Mesendoderm (in vitro differentiated cells): ENCODE results near the gene NBPF6.
A peak's percentile ranks its signal among the peaks of the same experiment; 100 is the strongest.

Source experiments
- DNase-seq: peaks from one replicate; pipeline ENCODE4 v3.0.0; 2013
- H2AK5ac ChIP-seq: 2 replicates; pipeline ENCODE4 v1.6.1; 2013; ENCODE audit warnings: low read length, inconsistent platforms
- H2BK120ac ChIP-seq: 2 replicates; pipeline ENCODE4 v1.6.1; 2013; ENCODE audit warnings: low read depth, mild to moderate bottlenecking, low read length, moderate library complexity, mixed read lengths
- H2BK15ac ChIP-seq: replicated peaks from 2 replicates; pipeline ENCODE4 v1.6.1; 2013; ENCODE audit warnings: low read depth, mild to moderate bottlenecking, moderate library complexity
- H2BK5ac ChIP-seq: 2 replicates; pipeline ENCODE4 v1.6.1; 2013; ENCODE audit warnings: low read length, inconsistent platforms
- H3K18ac ChIP-seq: 2 replicates; pipeline ENCODE4 v1.6.1; 2013; ENCODE audit warnings: mild to moderate bottlenecking, low read length, mixed read lengths
- H3K23ac ChIP-seq: one replicate; pipeline ENCODE4 v1.6.1; 2013; ENCODE audit warnings: low read length
- H3K27ac ChIP-seq: 2 replicates; pipeline ENCODE4 v1.5.1; 2013; ENCODE audit warnings: low read depth, mild to moderate bottlenecking, inconsistent platforms, low read length, moderate library complexity
- H3K27me3 ChIP-seq: 2 replicates; pipeline ENCODE4 v1.6.1; 2013; ENCODE audit warnings: low read length, control low read depth, mild to moderate bottlenecking, inconsistent platforms; ENCODE audit not compliant: insufficient read depth, poor library complexity
- H3K36me3 ChIP-seq: 2 replicates; pipeline ENCODE4 v1.6.1; 2013; ENCODE audit warnings: low read length, inconsistent platforms; ENCODE audit not compliant: control insufficient read depth, insufficient read depth
- H3K4ac ChIP-seq: one replicate; pipeline ENCODE4 v1.6.1; 2013; ENCODE audit warnings: low read depth, mild to moderate bottlenecking, low read length, moderate library complexity
- H3K4me1 ChIP-seq: 2 replicates; pipeline ENCODE4 v1.6.1; 2013; ENCODE audit warnings: low read depth, low read length, inconsistent platforms; ENCODE audit not compliant: control insufficient read depth
- H3K4me2 ChIP-seq: 2 replicates; pipeline ENCODE4 v1.6.1; 2013; ENCODE audit warnings: low read length
- H3K4me3 ChIP-seq: 2 replicates; pipeline ENCODE4 v1.5.1; 2013; ENCODE audit warnings: mild to moderate bottlenecking, low read length
- H3K56ac ChIP-seq: one replicate; pipeline ENCODE4 v1.6.1; 2013; ENCODE audit warnings: low read length
- H3K79me1 ChIP-seq: 2 replicates; pipeline ENCODE4 v1.6.1; 2013; ENCODE audit warnings: low read length, inconsistent platforms
- H3K79me2 ChIP-seq: 2 replicates; pipeline ENCODE4 v1.6.1; 2013; ENCODE audit warnings: mild to moderate bottlenecking, low read length; ENCODE audit not compliant: control insufficient read depth, insufficient read depth
- H3K9ac ChIP-seq: 2 replicates; pipeline ENCODE4 v1.6.1; 2013; ENCODE audit warnings: low read length, inconsistent platforms
- H4K5ac ChIP-seq: one replicate; pipeline ENCODE4 v1.6.1; 2013; ENCODE audit warnings: low read length
- H4K8ac ChIP-seq: one replicate; pipeline ENCODE4 v1.6.1; 2013; ENCODE audit warnings: low read depth, mild to moderate bottlenecking, control low read depth, low read length, moderate library complexity
- WGBS: extraction: QIAGEN DNeasy Blood & Tissue Kit; methylation state at CpG from one replicate; pipeline ENCODE4 v1.1.7; 2013; ENCODE audit warnings: low lambda C conversion rate, missing lambda C conversion rate; ENCODE audit not compliant: insufficient coverage; ENCODE audit errors: extremely low coverage; 5-methylcytosine and 5-hydroxymethylcytosine counted together

The NBPF6 gene

DNA sequence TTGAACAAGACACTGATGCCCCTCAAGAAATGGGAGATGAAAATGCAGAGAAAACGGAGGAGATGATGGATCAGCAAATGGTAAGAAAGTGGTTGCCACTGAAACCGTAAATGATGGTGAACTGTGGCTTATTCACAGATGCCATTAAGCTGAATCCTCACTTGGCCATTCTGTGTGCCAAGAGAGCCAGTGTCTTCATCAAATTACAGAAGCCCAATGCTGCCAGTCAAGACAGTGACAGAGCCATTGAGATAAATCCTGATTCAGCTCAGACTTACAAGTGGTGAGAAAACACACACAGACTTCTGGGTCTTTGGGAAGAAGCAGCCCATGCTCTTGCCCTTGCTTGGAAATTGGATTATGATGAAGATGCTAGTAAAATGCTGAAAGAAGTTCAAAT, 52.5 kb downstream of the NBPF6 start:
- no peak overlapping the region for H4K8ac ChIP-seq
- no peak overlapping the region for H2AK5ac ChIP-seq
- no peaks in the 10 kb centered on the region for H3K79me1 ChIP-seq
- H3K23ac ChIP-seq, result no peak overlapping the region
- H3K4me1 ChIP-seq, result no peaks in the 10 kb centered on the region
- H3K4me2 ChIP-seq, result no peak overlapping the region
- no peak overlapping the region for H2BK120ac ChIP-seq
- H3K27me3 ChIP-seq, result no peaks in the 10 kb centered on the region
- H3K27ac ChIP-seq, result no peak overlapping the region
- no peak overlapping the region for H3K18ac ChIP-seq
- H3K56ac ChIP-seq, result no peak overlapping the region
- WGBS, result no CpG with 5 or more reads among the region's 2 CpGs
- no peaks in the 10 kb centered on the region for H3K36me3 ChIP-seq
- H2BK15ac ChIP-seq, result no peak overlapping the region
- no peak overlapping the region for H3K4me3 ChIP-seq
- no peak overlapping the region for H3K9ac ChIP-seq
- no peak overlapping the region for H4K5ac ChIP-seq
- peak overlapping the region; percentile 38 for H3K4ac ChIP-seq
- H3K79me2 ChIP-seq, result no peaks in the 10 kb centered on the region
- H2BK5ac ChIP-seq, result peak overlapping the region; percentile 27
- DNase-seq, result no peak

DNA sequence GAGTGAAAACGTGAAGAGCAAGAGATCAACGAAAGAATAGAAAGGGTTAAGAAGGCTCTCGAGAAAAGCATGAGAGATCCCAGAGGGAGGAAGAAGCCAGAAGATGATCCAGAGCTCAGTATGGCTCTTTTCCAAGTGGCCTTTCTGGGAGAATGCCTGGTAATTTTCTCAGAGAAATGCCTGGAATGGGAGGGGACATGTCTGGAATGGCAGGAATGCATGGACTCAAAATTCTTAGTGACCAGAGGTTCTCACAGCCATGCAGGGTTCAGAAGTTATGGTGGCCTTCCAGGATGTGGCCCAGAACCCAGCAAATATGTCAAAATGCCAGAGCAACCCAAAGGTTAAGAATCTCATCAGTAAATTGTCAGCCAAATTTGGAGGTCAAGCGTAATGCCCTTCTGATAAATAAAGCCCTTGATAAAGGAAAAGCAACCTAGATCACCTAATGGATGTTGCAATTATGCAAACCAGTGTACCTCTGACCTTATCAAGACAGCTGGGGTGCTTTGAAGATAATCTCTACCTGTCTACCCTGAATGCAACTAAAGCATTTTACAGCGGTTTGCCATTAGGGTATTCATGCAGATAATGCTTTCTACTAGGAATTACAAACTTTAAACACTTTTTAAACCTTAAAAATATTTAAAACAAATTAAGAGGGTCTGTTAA, 53.1 kb downstream of the NBPF6 start:
- H3K27me3 ChIP-seq, result no peaks in the 10 kb centered on the region
- no peak overlapping the region for H2BK120ac ChIP-seq
- no peak overlapping the region for H3K18ac ChIP-seq
- 100% methylated on average over 1 of the region's 5 CpGs for WGBS
- no peak overlapping the region for H2BK5ac ChIP-seq
- no peak overlapping the region for H3K23ac ChIP-seq
- no peak overlapping the region for H3K4ac ChIP-seq
- no peaks in the 10 kb centered on the region for H3K79me2 ChIP-seq
- H4K8ac ChIP-seq, result no peak overlapping the region
- no peak overlapping the region for H3K4me2 ChIP-seq
- no peak overlapping the region for H4K5ac ChIP-seq
- no peaks in the 10 kb centered on the region for H3K79me1 ChIP-seq
- H3K4me3 ChIP-seq, result no peak overlapping the region
- DNase-seq, result peak; percentile 94
- no peak overlapping the region for H3K27ac ChIP-seq
- H3K9ac ChIP-seq, result no peak overlapping the region
- no peaks in the 10 kb centered on the region for H3K36me3 ChIP-seq
- H3K56ac ChIP-seq, result no peak overlapping the region
- H2BK15ac ChIP-seq, result no peak overlapping the region
- no peaks in the 10 kb centered on the region for H3K4me1 ChIP-seq
- no peak overlapping the region for H2AK5ac ChIP-seq

DNA sequence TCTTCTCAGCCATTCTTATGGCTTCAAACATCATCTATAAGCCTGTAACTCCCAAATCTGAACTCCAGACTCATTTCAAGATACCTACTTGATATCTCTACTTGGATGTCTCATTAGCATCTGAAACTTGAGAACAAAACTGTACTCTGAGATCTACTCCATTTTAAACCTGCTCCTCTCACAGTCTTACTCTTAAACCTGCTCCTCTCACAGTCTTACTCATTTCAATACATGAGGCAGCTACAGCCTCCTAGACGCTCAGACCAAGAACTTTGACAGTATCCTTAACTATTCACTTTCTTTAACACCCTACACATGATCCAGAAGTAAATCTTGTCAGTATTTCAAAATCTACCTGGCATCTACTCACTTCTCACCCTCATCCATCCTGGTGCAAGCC, 54.3 kb downstream of the NBPF6 start:
- no peaks in the 10 kb centered on the region for H3K27me3 ChIP-seq
- H3K23ac ChIP-seq, result no peak overlapping the region
- no peak overlapping the region for H2AK5ac ChIP-seq
- H2BK15ac ChIP-seq, result no peak overlapping the region
- H2BK5ac ChIP-seq, result no peak overlapping the region
- no peak overlapping the region for H3K4ac ChIP-seq
- no peak overlapping the region for H3K27ac ChIP-seq
- no peak overlapping the region for H3K4me3 ChIP-seq
- H3K18ac ChIP-seq, result no peak overlapping the region
- no peaks in the 10 kb centered on the region for H3K4me1 ChIP-seq
- no peak for DNase-seq
- no peak overlapping the region for H4K5ac ChIP-seq
- no peak overlapping the region for H3K4me2 ChIP-seq
- no CpG with 5 or more reads among the region's 1 CpG for WGBS
- H3K36me3 ChIP-seq, result no peaks in the 10 kb centered on the region
- H3K9ac ChIP-seq, result no peak overlapping the region
- no peaks in the 10 kb centered on the region for H3K79me2 ChIP-seq
- H3K79me1 ChIP-seq, result no peaks in the 10 kb centered on the region
- H4K8ac ChIP-seq, result no peak overlapping the region
- no peak overlapping the region for H3K56ac ChIP-seq
- no peak overlapping the region for H2BK120ac ChIP-seq

DNA sequence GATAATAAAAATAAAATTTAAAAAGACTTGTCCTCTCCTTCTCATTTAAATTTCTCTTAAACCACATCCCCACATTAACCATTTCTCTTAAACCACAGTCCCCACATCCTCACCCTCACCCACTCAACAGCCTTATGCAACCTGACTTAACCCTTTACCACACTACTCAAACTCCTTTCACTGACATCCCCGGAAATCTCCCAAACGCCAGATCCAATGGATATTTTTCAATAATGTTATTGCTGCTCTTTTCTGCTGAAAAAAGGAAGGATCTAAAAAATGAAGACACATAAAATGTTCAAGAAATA, 55.6 kb downstream of the NBPF6 start:
- Histone ChIP-seq H3K4me2 (no peak overlapping the region), H3K4me3 (no peak overlapping the region), H3K79me2 (no peaks in the 10 kb centered on the region), H3K23ac (no peak overlapping the region), H3K4ac (no peak overlapping the region), H2BK120ac (no peak overlapping the region), H3K18ac (no peak overlapping the region), H3K79me1 (no peaks in the 10 kb centered on the region), H3K27me3 (no peaks in the 10 kb centered on the region), H3K27ac (no peak overlapping the region), H4K8ac (no peak overlapping the region), H2BK15ac (no peak overlapping the region), H4K5ac (no peak overlapping the region), H2BK5ac (no peak overlapping the region), H2AK5ac (no peak overlapping the region), H3K56ac (no peak overlapping the region), H3K9ac (no peak overlapping the region), H3K4me1 (no peaks in the 10 kb centered on the region), H3K36me3 (no peaks in the 10 kb centered on the region)
- no peak for DNase-seq
- 100% methylated on average over 2 of the region's 2 CpGs for WGBS

GRCh38 chr1:108511764-108512163, 61.6 kb downstream of the NBPF6 start:
- Histone ChIP-seq H4K8ac (no peak overlapping the region), H3K56ac (no peak overlapping the region), H3K4me2 (no peak overlapping the region), H3K9ac (no peak overlapping the region), H3K4me1 (no peaks in the 10 kb centered on the region), H2AK5ac (no peak overlapping the region), H4K5ac (no peak overlapping the region), H3K36me3 (no peaks in the 10 kb centered on the region), H2BK15ac (no peak overlapping the region), H3K79me2 (no peaks in the 10 kb centered on the region), H3K27ac (no peak overlapping the region), H2BK120ac (no peak overlapping the region), H3K18ac (no peak overlapping the region), H3K27me3 (no peaks in the 10 kb centered on the region), H3K4ac (no peak overlapping the region), H3K4me3 (no peak overlapping the region), H3K79me1 (no peaks in the 10 kb centered on the region), H2BK5ac (no peak overlapping the region), H3K23ac (no peak overlapping the region)
- no CpG with 5 or more reads among the region's 3 CpGs for WGBS
- DNase-seq, result no peak
